GM19468 (cell line): ENCODE data around the gene MEGF11.

Experiments
- ATAC-seq: cut with Tn5 transposase; IDR thresholded peaks from one replicate; pipeline ENCODE4 v1.9.1; 2021; ENCODE audit warnings: mild to moderate bottlenecking, moderate library complexity, moderate number of reproducible peaks; ENCODE audit not compliant: unreplicated experiment; ENCODE audit errors: extremely low read depth

MEGF11 gene

GRCh38 chr15:66253418-66254088 is at the start of gene MEGF11:
MEGF11 (minus strand) TSS chr15:66253750; CDS start chr15:66128403, 125,347 bp downstream.
- no peak for ATAC-seq

GRCh38 chr15:66302489-66303278 is 49.1 kb upstream of the MEGF11 start:
- no peak for ATAC-seq

- no peak for ATAC-seq
Measured at GRCh38 chr15:66298803-66299251, 45.3 kb upstream of the MEGF11 start.

GRCh38 chr15:66296186-66296585 is 42.6 kb upstream of the MEGF11 start:
- ATAC-seq = no peak

- no peak for ATAC-seq
Measured at GRCh38 chr15:66294932-66295235, 41.3 kb upstream of the MEGF11 start.

GRCh38 chr15:66294157-66294931 is 40.8 kb upstream of the MEGF11 start:
- peak; percentile 4 for ATAC-seq

- ATAC-seq = peak; percentile 27
Measured at GRCh38 chr15:66293419-66294156, 40.0 kb upstream of the MEGF11 start, which contains the start of gene DIS3L. DIS3L (plus strand) TSS chr15:66293568; CDS start chr15:66293597, 29 bp downstream.

- no peak for ATAC-seq
Measured at GRCh38 chr15:66292571-66293418, 39.2 kb upstream of the MEGF11 start.

GRCh38 chr15:66291816-66292570 is 38.4 kb upstream of the MEGF11 start:
- ATAC-seq = no peak

- ATAC-seq = no peak
Measured at GRCh38 chr15:66290518-66290917, 37.0 kb upstream of the MEGF11 start.

- ATAC-seq = no peak
Measured at GRCh38 chr15:66290007-66290406, 36.5 kb upstream of the MEGF11 start.

GRCh38 chr15:66288551-66289185 is 35.1 kb upstream of the MEGF11 start:
- ATAC-seq = no peak

GRCh38 chr15:66288093-66288492 is 34.5 kb upstream of the MEGF11 start:
- no peak for ATAC-seq

- ATAC-seq = no peak
Measured at GRCh38 chr15:66287461-66288057, 34.0 kb upstream of the MEGF11 start.

- no peak for ATAC-seq
Measured at GRCh38 chr15:66285533-66286280, 32.2 kb upstream of the MEGF11 start.

- no peak for ATAC-seq
Measured at GRCh38 chr15:66284271-66284670, 30.7 kb upstream of the MEGF11 start.

- ATAC-seq = no peak
Measured at GRCh38 chr15:66278671-66279070, 25.1 kb upstream of the MEGF11 start.
